ENCODE data around the gene CPA5. TPM values are rescaled to one million over a fixed set of nuclear protein-coding genes. Genes with fewer than 3 reads are reported as not detected.

The CPA5 gene
- total RNA-seq, 2 donors from 2014 or later = not detected

DNA sequence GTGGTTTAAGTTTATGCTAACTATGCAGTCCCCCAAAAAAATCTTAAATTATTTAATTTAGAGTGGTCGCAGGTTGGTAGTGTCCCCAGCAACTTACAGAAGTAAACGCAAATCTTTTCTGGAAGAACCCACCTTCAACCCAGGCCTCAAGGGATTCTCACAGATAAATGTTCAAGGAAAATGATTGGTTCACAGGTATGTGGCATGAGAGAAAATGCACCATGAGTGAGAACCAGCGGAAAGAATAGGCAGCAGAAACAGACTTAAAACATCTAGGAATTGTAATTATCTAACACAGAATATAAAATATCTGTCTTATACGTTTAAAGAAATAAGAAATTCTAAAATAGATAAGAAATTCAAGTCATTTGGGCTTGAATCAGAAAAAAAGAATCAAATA, 2.7 kb upstream of the CPA5 start:
- Histone ChIP-seq H3K4me1 (no peaks in the 10 kb centered on the region), H3K27ac (no peak overlapping the region), H3K4me3 (no peak overlapping the region), H3K9me3 (no peaks in the 10 kb centered on the region), H3K36me3 (no peaks in the 10 kb centered on the region), H3K27me3 (no peaks in the 10 kb centered on the region), H3K9ac (ENCODE audit: low read depth in 2 of 2, low read length in 2 of 2) (no peak overlapping the region)
- no peak for DNase-seq
- intact Hi-C loops (cut with DNase I) = no loop called here
- TF ChIP-seq, protein P1, sequence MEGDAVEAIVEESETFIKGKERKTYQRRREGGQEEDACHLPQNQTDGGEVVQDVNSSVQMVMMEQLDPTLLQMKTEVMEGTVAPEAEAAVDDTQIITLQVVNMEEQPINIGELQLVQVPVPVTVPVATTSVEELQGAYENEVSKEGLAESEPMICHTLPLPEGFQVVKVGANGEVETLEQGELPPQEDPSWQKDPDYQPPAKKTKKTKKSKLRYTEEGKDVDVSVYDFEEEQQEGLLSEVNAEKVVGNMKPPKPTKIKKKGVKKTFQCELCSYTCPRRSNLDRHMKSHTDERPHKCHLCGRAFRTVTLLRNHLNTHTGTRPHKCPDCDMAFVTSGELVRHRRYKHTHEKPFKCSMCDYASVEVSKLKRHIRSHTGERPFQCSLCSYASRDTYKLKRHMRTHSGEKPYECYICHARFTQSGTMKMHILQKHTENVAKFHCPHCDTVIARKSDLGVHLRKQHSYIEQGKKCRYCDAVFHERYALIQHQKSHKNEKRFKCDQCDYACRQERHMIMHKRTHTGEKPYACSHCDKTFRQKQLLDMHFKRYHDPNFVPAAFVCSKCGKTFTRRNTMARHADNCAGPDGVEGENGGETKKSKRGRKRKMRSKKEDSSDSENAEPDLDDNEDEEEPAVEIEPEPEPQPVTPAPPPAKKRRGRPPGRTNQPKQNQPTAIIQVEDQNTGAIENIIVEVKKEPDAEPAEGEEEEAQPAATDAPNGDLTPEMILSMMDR (IDR thresholded peaks at IDR 0.05) = no peak

GRCh38 chr7:130342701-130343380, 1.8 kb upstream of the CPA5 start:
- no peaks in the 10 kb centered on the region for H3K27me3 ChIP-seq
- no peaks in the 10 kb centered on the region for H3K9me3 ChIP-seq
- TF ChIP-seq, protein P1 (IDR thresholded peaks at IDR 0.05) = no peak
- no peak overlapping the region for H3K4me3 ChIP-seq
- DNase-seq = no peak
- intact Hi-C loops (cut with DNase I) = no loop called here
- H3K27ac ChIP-seq = no peak overlapping the region
- H3K4me1 ChIP-seq = no peaks in the 10 kb centered on the region
- no peak overlapping the region for H3K9ac ChIP-seq (ENCODE audit: low read depth in 2 of 2, low read length in 2 of 2)
- no peaks in the 10 kb centered on the region for H3K36me3 ChIP-seq

GRCh38 chr7:130345136-130345535, 520 bp downstream of the CPA5 start:
- Histone ChIP-seq H3K9me3 (no peaks in the 10 kb centered on the region), H3K4me1 (no peaks in the 10 kb centered on the region), H3K9ac (ENCODE audit: low read depth in 2 of 2, low read length in 2 of 2) (no peak overlapping the region), H3K27ac (no peak overlapping the region), H3K4me3 (no peak overlapping the region), H3K36me3 (no peaks in the 10 kb centered on the region), H3K27me3 (no peaks in the 10 kb centered on the region)
- intact Hi-C loops (cut with DNase I) = no loop called here
- TF ChIP-seq, protein P1 (IDR thresholded peaks at IDR 0.05) = no peak
- DNase-seq = no peak

DNA sequence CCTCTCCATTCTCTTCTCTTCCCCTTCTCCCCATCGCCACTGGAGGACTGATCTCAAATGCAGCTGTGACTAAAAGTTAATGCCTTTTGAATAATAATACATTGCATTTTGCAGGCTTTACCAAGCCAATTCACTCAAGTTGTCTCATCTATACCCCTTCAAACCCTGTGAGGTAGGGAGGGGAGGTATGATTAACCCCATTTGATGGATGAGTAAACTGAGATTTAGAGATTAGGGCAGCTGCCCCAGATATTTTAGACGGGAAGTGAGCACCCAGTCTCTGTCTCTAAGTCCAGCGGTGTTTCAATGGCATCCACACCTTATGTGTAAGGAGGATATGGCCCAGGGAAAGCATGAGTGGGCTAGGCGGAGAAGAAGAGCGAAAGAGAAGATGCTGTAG, 1.1 kb downstream of the CPA5 start:
- intact Hi-C loops (cut with DNase I) = no loop called here
- DNase-seq = no peak

DNA sequence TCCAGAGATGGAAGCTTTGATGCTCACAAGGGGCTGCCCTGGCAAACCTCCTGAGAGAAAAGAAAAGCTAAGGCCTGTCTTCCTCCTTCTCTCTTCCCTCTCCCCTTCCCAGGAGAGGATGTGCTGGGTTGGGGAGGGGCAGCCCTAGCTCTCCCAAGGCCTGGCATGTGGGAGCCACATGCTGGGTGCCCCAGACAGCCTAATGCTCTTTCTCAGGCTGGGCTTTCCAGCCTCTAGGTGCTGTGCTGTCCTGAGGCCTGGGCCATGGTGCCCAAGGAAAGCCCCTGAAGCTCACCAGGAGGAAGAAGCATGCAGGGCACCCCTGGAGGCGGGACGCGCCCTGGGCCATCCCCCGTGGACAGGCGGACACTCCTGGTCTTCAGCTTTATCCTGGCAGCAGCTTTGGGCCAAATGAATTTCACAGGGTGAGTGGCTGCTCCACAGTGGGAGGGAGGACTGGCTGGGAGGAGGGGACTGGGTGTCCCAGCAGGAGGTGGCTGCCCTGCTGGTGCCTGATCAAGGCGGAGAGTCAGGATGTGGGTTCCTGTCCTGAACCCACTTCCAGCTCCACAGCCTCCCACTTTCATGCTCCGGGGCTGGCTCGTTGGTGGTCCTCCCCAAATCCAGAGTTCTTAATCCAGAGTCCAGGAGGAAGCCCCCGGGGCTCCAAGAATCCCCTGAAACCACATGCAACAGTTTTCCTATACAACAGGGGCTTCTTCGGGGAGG, 1.7 kb downstream of the CPA5 start:
- no peak overlapping the region for H3K4me3 ChIP-seq
- no peak overlapping the region for H3K9ac ChIP-seq (ENCODE audit: low read depth in 2 of 2, low read length in 2 of 2)
- no peaks in the 10 kb centered on the region for H3K36me3 ChIP-seq
- H3K27me3 ChIP-seq = no peaks in the 10 kb centered on the region
- no peak overlapping the region for H3K27ac ChIP-seq
- no peaks in the 10 kb centered on the region for H3K9me3 ChIP-seq
- intact Hi-C loops (cut with DNase I) = no loop called here
- no peaks in the 10 kb centered on the region for H3K4me1 ChIP-seq
- DNase-seq = no peak
- TF ChIP-seq, protein P1 (IDR thresholded peaks at IDR 0.05) = no peak

More for the DNA sequence above, 1.1 kb downstream of the CPA5 start:
- Histone ChIP-seq H3K4me1 (no peaks in the 10 kb centered on the region), H3K36me3 (no peaks in the 10 kb centered on the region), H3K9ac (ENCODE audit: low read depth in 2 of 2, low read length in 2 of 2) (no peak overlapping the region), H3K27ac (no peak overlapping the region), H3K27me3 (no peaks in the 10 kb centered on the region), H3K4me3 (no peak overlapping the region), H3K9me3 (no peaks in the 10 kb centered on the region)
- TF ChIP-seq, protein P1 (IDR thresholded peaks at IDR 0.05) = no peak

All from colonic mucosa (tissue), 4 donors.